Ishikawa (cell line): Measurements from ENCODE around the gene C4orf50.

Source experiments
- CEBPB ChIP-seq: IDR thresholded peaks from 2 replicates; pipeline ENCODE4 v1.6.1; 2012
- CREB1 ChIP-seq: IDR thresholded peaks from 2 replicates; pipeline ENCODE4 v1.6.1; 2012; ENCODE audit warnings: low read depth
- EGR1 ChIP-seq: IDR thresholded peaks from 2 replicates; pipeline ENCODE4 v1.6.1; 2012
- EP300 ChIP-seq: IDR thresholded peaks from 2 replicates; pipeline ENCODE4 v1.6.1; 2012; ENCODE audit warnings: borderline replicate concordance
- FOXM1 ChIP-seq: IDR thresholded peaks from 2 replicates; pipeline ENCODE4 v1.6.1; 2012; ENCODE audit warnings: low read depth, borderline replicate concordance
- NFIC ChIP-seq: IDR thresholded peaks from 2 replicates; pipeline ENCODE4 v1.6.1; 2012
- RAD21 ChIP-seq: IDR thresholded peaks from 2 replicates; pipeline ENCODE4 v1.6.1; 2012; ENCODE audit warnings: low read depth
- TAF1 ChIP-seq: IDR thresholded peaks from 2 replicates; pipeline ENCODE4 v1.6.1; 2012; ENCODE audit warnings: low read depth, mild to moderate bottlenecking
- TCF12 ChIP-seq: IDR thresholded peaks from 2 replicates; pipeline ENCODE4 v1.6.1; 2012; ENCODE audit warnings: low read depth
- TEAD4 ChIP-seq: IDR thresholded peaks from 2 replicates; pipeline ENCODE4 v1.6.1; 2012
- YY1 ChIP-seq: IDR thresholded peaks from 2 replicates; pipeline ENCODE4 v1.6.1; 2012; ENCODE audit warnings: low read depth
- ZBTB7A ChIP-seq: IDR thresholded peaks from 2 replicates; pipeline ENCODE4 v1.6.1; 2012; ENCODE audit warnings: low read depth
- TF ChIP-seq, protein P1 (sequence below): IDR thresholded peaks from 2 replicates; pipeline ENCODE4 v1.6.1; 2012
- TF ChIP-seq, protein P2 (sequence below): IDR thresholded peaks from 2 replicates; pipeline ENCODE4 v1.6.1; 2012
- TF ChIP-seq, protein P3 (sequence below): IDR thresholded peaks from 2 replicates; pipeline ENCODE4 v1.6.1; 2012; ENCODE audit warnings: low read depth, mild to moderate bottlenecking

The C4orf50 gene

DNA sequence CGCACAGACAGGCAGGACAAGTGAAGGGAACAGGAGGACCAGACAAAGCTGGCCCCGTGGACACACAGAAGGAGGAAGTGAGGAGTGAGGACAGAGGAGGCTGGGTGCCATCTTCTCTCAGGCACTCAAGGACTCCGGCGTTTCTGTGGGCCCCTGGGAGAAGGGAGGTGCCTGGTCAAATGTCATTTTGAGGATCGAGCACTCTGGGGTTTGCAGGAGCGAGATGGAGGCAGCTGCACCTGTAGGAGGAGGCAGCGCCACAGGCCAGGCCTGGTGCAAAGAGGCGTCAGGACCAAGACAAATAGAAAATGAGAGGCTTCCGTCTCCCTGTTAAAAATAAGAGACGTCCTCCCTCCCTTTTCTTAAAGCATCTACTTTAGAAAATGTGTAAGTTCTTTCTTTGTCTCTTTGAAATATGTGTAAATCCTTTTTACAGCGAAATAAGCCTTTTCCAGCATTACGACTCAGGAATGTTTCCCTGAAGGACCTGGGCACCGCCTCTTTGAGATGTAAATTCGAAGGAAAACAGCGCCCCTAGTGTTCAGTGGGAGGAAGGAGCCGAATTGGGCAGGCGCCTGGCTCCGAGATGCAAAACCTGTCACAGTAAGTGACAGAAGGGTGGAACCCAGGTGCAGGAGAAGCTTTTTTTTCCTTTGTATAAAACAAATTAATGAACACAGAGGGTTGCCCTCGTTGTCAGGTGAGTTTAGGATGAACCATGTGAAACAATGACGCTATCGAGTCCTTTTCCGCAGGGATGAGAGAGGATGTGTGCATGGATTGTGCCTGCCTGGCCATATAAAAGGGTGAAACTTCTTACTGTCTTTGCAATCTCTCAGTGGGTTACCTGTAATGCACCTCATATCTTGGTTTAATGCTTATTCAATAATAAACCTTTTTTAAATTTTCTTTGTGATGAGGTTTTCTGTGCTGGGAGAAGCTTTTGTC, 1.4 kb upstream of the C4orf50 start:
- TF ChIP-seq TEAD4 = no peak
- no peak for TF ChIP-seq NFIC
- no peak for TF ChIP-seq FOXM1
- TF ChIP-seq RAD21 = peak; percentile 58
- TF ChIP-seq, protein P1, sequence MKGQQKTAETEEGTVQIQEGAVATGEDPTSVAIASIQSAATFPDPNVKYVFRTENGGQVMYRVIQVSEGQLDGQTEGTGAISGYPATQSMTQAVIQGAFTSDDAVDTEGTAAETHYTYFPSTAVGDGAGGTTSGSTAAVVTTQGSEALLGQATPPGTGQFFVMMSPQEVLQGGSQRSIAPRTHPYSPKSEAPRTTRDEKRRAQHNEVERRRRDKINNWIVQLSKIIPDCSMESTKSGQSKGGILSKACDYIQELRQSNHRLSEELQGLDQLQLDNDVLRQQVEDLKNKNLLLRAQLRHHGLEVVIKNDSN = no peak
- TF ChIP-seq EP300 = no peak
- no peak for TF ChIP-seq TCF12
- no peak for TF ChIP-seq TAF1

DNA sequence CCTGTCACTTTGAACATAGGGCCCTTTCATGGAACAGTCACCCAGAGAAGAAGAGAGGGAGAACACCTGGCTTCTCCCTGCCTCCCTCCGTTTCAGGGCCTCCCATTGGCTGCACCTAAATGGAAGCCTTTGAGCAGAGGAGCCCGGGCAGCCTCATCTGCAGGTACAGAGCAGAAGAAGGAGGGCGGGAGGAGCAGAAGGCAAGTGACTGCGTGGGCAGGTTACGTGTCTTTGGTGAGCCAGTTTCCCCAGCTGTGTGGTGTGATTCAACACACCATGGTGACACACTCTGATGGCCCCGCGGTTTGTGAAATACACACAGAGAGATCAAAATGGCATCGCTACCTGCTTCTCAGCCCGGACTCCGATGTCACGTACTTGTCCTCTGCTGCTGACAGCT, 431 bp downstream of the C4orf50 start:
- TF ChIP-seq CREB1 (no peak), TAF1 (no peak), TCF12 (no peak), ZBTB7A (no peak), EP300 (no peak), YY1 (no peak), NFIC (no peak), CEBPB (no peak), FOXM1 (no peak), EGR1 (no peak), TEAD4 (no peak), RAD21 (no peak)
- TF ChIP-seq, protein P2, sequence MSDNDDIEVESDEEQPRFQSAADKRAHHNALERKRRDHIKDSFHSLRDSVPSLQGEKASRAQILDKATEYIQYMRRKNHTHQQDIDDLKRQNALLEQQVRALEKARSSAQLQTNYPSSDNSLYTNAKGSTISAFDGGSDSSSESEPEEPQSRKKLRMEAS = no peak
- TF ChIP-seq, protein P1 = no peak
- TF ChIP-seq, protein P3, sequence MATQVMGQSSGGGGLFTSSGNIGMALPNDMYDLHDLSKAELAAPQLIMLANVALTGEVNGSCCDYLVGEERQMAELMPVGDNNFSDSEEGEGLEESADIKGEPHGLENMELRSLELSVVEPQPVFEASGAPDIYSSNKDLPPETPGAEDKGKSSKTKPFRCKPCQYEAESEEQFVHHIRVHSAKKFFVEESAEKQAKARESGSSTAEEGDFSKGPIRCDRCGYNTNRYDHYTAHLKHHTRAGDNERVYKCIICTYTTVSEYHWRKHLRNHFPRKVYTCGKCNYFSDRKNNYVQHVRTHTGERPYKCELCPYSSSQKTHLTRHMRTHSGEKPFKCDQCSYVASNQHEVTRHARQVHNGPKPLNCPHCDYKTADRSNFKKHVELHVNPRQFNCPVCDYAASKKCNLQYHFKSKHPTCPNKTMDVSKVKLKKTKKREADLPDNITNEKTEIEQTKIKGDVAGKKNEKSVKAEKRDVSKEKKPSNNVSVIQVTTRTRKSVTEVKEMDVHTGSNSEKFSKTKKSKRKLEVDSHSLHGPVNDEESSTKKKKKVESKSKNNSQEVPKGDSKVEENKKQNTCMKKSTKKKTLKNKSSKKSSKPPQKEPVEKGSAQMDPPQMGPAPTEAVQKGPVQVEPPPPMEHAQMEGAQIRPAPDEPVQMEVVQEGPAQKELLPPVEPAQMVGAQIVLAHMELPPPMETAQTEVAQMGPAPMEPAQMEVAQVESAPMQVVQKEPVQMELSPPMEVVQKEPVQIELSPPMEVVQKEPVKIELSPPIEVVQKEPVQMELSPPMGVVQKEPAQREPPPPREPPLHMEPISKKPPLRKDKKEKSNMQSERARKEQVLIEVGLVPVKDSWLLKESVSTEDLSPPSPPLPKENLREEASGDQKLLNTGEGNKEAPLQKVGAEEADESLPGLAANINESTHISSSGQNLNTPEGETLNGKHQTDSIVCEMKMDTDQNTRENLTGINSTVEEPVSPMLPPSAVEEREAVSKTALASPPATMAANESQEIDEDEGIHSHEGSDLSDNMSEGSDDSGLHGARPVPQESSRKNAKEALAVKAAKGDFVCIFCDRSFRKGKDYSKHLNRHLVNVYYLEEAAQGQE = no peak

DNA sequence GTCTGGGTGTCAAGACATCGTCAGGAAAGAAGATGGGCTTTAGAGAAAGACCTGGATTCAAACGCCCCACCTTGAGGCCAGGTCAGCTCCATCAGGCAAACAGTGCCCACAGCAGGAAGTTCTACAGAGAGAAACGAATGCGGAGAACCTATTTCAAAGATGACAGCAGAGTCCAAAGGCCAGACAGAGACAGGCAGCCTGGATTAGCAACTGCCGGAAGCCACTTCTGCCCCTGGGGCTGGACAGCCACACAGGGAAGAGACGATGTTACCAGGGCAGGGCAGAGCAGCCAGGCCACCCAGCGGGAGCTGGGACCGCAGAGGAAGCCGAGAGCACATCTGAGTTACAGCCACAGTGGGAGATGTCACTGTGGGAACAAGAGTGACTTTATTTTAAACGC, 1.2 kb downstream of the C4orf50 start:
- TF ChIP-seq ZBTB7A (no peak), CEBPB (no peak), CREB1 (no peak), EP300 (no peak), FOXM1 (no peak), TEAD4 (no peak), NFIC (no peak), TCF12 (no peak)
- TF ChIP-seq, protein P1 = no peak

DNA sequence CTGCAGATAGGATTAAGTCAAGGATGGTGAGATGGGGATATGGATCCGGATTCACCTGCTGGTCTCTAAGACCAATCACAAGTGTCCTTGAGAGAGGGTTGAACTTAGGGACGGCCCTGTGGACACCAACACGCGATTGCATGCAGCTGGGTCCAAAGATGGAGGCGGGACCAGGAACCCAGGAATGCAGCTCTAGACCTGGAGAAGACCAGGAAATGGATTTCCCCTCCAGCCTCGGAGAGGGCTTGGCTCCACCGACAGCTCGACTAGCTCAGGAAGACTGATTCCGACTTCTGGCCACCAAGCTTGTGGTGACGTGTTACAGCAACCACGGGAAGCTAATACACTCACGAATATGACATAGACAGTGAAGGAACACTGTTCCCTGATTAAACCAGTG, 4.7 kb downstream of the C4orf50 start:
- TF ChIP-seq YY1 (no peak), TAF1 (no peak), CEBPB (no peak), ZBTB7A (no peak), CREB1 (no peak)

DNA sequence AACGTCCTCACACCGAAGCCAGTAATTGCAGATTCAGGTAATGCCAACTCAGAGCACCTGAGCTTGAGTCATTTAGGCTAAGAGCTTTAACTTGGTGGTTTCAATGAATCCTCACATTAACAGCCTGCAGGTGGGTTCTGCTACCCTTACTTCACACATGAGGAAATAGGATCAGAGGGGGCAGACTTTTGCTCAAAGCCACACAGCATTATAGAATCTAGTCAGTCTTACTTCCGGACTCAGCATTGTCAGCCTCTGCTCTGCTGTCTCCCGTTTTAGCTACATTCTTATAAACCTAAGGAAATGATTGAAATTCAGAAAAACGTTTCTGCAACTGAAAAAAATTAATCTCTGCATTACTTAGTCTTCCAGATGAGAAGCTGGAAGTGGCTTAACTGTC, 6.0 kb downstream of the C4orf50 start:
- TF ChIP-seq EP300 (no peak), CREB1 (no peak), EGR1 (no peak), YY1 (no peak), NFIC (no peak), TCF12 (no peak), TEAD4 (no peak), CEBPB (no peak), TAF1 (no peak), RAD21 (no peak), FOXM1 (no peak)
- TF ChIP-seq, protein P2 = no peak

DNA sequence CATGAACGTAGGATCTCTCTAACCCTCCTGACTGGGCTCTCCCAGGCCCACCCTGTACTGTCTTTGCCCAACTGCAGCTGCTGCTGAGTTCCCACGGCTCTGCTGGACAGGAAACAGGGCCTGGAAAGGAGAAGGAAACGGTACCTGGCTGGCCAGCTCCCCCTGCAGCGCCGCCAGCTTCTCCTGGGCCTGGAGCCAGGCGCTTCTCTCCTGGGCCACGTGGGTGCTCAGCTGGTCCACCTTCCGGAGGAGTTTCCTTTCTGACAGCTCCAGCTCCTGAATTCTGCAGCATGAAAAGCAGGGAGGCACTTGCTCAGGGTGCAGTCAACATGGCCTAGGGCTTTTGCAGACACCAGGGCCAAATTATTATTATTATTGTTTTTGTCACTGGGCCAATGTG, 6.5 kb downstream of the C4orf50 start:
- no peak for TF ChIP-seq YY1
- TF ChIP-seq, protein P3 = 0 out of 2 replicates have a peak, but pooled peaks have one; percentile 20
- no peak for TF ChIP-seq CREB1
- TF ChIP-seq, protein P2 = peak; percentile 35; the same call in 1 of the 2 replicates
- TF ChIP-seq, protein P1 = peak; percentile 83
